HEK293T (cell line): ENCODE results near the gene INPP5A.

Source experiments
- ARNT ChIP-seq: fragments of 450-650 bp; IDR thresholded peaks from 2 replicates; pipeline ENCODE4 v1.6.1; 2017; ENCODE audit warnings: mild to moderate bottlenecking
- BHLHE40 ChIP-seq: fragments of 450-650 bp; IDR thresholded peaks from 2 replicates; pipeline ENCODE4 v1.6.1; 2016; ENCODE audit warnings: mild to moderate bottlenecking, moderate library complexity, borderline replicate concordance
- ELF4 ChIP-seq: fragments of 450-650 bp; IDR thresholded peaks from 2 replicates; pipeline ENCODE4 v1.6.1; 2017; ENCODE audit warnings: antibody characterized with exemption
- L3MBTL2 ChIP-seq: fragments of 450-650 bp; conservative IDR thresholded peaks from 2 replicates; pipeline ENCODE4 v1.6.1; 2016; ENCODE audit warnings: mild to moderate bottlenecking
- SP1 ChIP-seq: fragments of 450-650 bp; IDR thresholded peaks from 2 replicates; pipeline ENCODE4 v1.6.1; 2017

- TF ChIP-seq BHLHE40 (no peak), ELF4 (no peak), ARNT (no peak), SP1 (no peak), L3MBTL2 (no peak)
These were observed 8.2 kb downstream of the INPP5A start for GRCh38 chr10:132545659-132546367.
